AG04449 (cell line): ENCODE results near the gene PDIA3.
A peak's percentile ranks its signal among the peaks of the same experiment; 100 is the strongest.

Source experiments
- CTCF ChIA-PET: fragments of 350-600 bp; formaldehyde crosslinking; extraction: SDS; loops from one replicate; lab custom pipeline; 2021; ENCODE audit warnings: antibody characterized with exemption; lab: Yijun Ruan, JAX
- POLR2A ChIA-PET: fragments of 400-600, 350-600 bp; formaldehyde crosslinking; extraction: SDS; loops from one replicate; lab custom pipeline; 2020; ENCODE audit warnings: antibody characterized with exemption, inconsistent platforms; lab: Yijun Ruan, JAX
- DNase-seq: peaks from one replicate; pipeline ENCODE4 v3.0.0-alpha.2; 2010; ENCODE audit warnings: low read depth, low spot score
- H3K4me3 ChIP-seq: 2 replicates; pipeline ENCODE4 v1.5.1; 2011; ENCODE audit warnings: low read depth, mild to moderate bottlenecking, control low read depth, low read length
- TF ChIP-seq, protein P1 (sequence below): IDR thresholded peaks from one replicate; pipeline ENCODE4 v1.5.1; 2011; ENCODE audit warnings: mild to moderate bottlenecking, moderate library complexity, low read length, control low read depth, inconsistent platforms; ENCODE audit not compliant: insufficient read depth; ENCODE audit errors: missing control alignments

Gene PDIA3

DNA sequence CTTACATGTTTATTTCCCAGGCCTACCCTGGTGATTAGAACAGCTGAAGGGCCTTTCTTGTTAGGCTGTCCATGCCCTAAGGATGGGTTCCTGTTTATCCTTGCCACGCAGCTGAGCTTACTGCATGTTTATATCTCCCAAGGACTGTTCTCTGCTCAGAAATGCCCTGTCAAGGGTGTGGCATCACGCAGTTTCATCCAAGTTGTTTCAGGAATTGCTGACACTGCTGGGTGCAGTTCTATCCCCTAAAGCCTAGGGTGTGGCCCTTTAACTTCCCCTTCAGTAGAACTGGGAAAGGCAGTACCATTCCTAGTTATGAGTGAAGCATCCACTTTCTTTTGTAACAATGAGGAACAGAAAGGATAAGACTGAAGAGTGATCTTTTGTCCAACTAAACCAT lies 25.6 kb downstream of the PDIA3 start:
- ChIA-PET CTCF (interaction anchor here (0.9 to 4.9 kb wide), 5 partner anchors 10 to 39 kb away, joined by 3 to 73 read pairs (median 5); partner anchors contain the start of gene SERF2), POLR2A (interaction anchor here (1.1 kb wide), 1 partner anchor 24 kb away, joined by 3 read pairs; no protein-coding TSS in a partner anchor)
- no peak for DNase-seq
- H3K4me3 ChIP-seq, result no peak overlapping the region
- TF ChIP-seq, protein P1, sequence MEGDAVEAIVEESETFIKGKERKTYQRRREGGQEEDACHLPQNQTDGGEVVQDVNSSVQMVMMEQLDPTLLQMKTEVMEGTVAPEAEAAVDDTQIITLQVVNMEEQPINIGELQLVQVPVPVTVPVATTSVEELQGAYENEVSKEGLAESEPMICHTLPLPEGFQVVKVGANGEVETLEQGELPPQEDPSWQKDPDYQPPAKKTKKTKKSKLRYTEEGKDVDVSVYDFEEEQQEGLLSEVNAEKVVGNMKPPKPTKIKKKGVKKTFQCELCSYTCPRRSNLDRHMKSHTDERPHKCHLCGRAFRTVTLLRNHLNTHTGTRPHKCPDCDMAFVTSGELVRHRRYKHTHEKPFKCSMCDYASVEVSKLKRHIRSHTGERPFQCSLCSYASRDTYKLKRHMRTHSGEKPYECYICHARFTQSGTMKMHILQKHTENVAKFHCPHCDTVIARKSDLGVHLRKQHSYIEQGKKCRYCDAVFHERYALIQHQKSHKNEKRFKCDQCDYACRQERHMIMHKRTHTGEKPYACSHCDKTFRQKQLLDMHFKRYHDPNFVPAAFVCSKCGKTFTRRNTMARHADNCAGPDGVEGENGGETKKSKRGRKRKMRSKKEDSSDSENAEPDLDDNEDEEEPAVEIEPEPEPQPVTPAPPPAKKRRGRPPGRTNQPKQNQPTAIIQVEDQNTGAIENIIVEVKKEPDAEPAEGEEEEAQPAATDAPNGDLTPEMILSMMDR, result no peak

- TF ChIP-seq, protein P1, result no peak
- CTCF ChIA-PET, result interaction anchor here (3.2 kb wide), 1 partner anchor 22 kb away, joined by 17 read pairs; no protein-coding TSS in a partner anchor
- H3K4me3 ChIP-seq, result no peak overlapping the region
- no peak for DNase-seq
- POLR2A ChIA-PET, result no interaction called here
Observed at GRCh38 chr15:43772624-43773023, 26.4 kb downstream of the PDIA3 start.

DNA sequence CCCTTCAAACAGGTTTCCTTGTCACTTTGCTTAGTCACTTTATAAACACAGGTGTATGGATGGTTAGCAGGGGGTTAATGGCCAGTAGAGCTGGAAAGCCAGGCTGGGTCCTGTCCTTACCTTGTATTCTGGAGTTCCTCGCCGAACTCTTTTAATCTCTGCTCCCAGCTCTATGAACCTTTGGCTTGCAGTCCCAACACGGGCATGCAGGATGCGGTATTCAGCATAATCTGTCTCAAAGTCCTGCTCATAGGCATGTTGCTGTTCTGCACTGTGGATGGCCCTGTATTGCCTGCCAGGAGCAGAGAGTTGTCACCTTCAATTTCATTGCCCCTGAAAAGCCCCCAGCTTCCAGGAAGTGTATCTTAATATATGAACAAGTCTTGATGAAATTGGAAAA lies 27.8 kb downstream of the PDIA3 start:
- TF ChIP-seq, protein P1, result no peak
- CTCF ChIA-PET, result interaction anchor here (0.9 to 1.5 kb wide), 2 partner anchors 9 to 10 kb away, joined by 3 to 4 read pairs; no protein-coding TSS in a partner anchor

GRCh38 chr15:43775411-43775965 lies 29.2 kb downstream of the PDIA3 start:
- ChIA-PET POLR2A (no interaction called here), CTCF (interaction anchor here (1.0 to 4.4 kb wide), 3 partner anchors 12 to 16 kb away, joined by 3 to 34 read pairs (median 19); partner anchors contain the start of gene SERF2)
- no peak for DNase-seq
- no peak overlapping the region for H3K4me3 ChIP-seq
- TF ChIP-seq, protein P1, result peak; percentile 32

More for the DNA sequence above, 27.8 kb downstream of the PDIA3 start:
- POLR2A ChIA-PET, result no interaction called here
- no peak overlapping the region for H3K4me3 ChIP-seq
- DNase-seq, result no peak

GRCh38 chr15:43776101-43776717 lies 30.0 kb downstream of the PDIA3 start:
- TF ChIP-seq, protein P1, result no peak
- POLR2A ChIA-PET, result interaction anchor here (0.5 to 1.5 kb wide), 6 partner anchors 11 to 733 kb away, joined by 3 to 8 read pairs (median 4); partner anchors contain the start of genes HYPK and SERINC4
- DNase-seq, result no peak
- CTCF ChIA-PET, result interaction anchor here (0.9 to 4.4 kb wide), 8 partner anchors 7 to 490 kb away, joined by 3 to 34 read pairs (median 10); partner anchors contain the start of gene SERF2
- peak overlapping the region; percentile 73 for H3K4me3 ChIP-seq
